ENCODE data around the gene GATB. TPM values are rescaled to one million over a fixed set of nuclear protein-coding genes. Genes with fewer than 3 reads are reported as not detected.

The GATB gene
- total and polyA plus RNA-seq, 2 experiments from 2014 or later, result 17.7 to 18.9 TPM

GRCh38 chr4:151717314-151717713 is 43.5 kb downstream of the GATB start:
- Histone ChIP-seq H3K4me1 (ENCODE audit: insufficient read depth) (no peaks in the 10 kb centered on the region), H3K9me2 (ENCODE audit: insufficient read depth) (no peaks in the 10 kb centered on the region), H3K4me2 (no peak overlapping the region), H4K20me1 (replicated peaks; ENCODE audit: insufficient read depth) (no peaks in the 10 kb centered on the region; the same call in 1 of the 2 replicates), H3K27ac (ENCODE audit: low read depth) (no peak overlapping the region), H3K4me3 (no peak overlapping the region), H2AFZ (no peak overlapping the region), H3K36me3 (ENCODE audit: insufficient read depth) (0 out of 2 replicates have a peak, but pooled peaks cover 5% of the 10 kb centered on the region), H3K79me2 (replicated peaks; ENCODE audit: insufficient read depth) (no peaks in the 10 kb centered on the region; the same call in 1 of the 2 replicates), H3K27me3 (ENCODE audit: insufficient read depth) (no peaks in the 10 kb centered on the region), H3F3A (replicated peaks; ENCODE audit: low read depth) (no peaks in the 10 kb centered on the region)
- TF ChIP-seq NANOG (IDR thresholded peaks at IDR 0.05; ENCODE audit: borderline replicate concordance), result no peak
- TF ChIP-seq REST (IDR thresholded peaks at IDR 0.05; ENCODE audit: unreplicated experiment), result no peak
- TF ChIP-seq ZNF114 (CRISPR knock-in tag; IDR thresholded peaks at IDR 0.05), result no peak
- no peak for TF ChIP-seq ZNF331 (CRISPR knock-in tag; IDR thresholded peaks at IDR 0.05; ENCODE audit: low read depth)
- ATAC-seq (no peak), DNase-seq (ENCODE audit: low spot score) (no peak)
- no peaks in the 10 kb centered on the region for H3K27me3 Mint-ChIP-seq (ENCODE audit: insufficient read depth, low read depth, poor library complexity)
- H3K9me3 Mint-ChIP-seq, result no peaks in the 10 kb centered on the region
- H3K27ac Mint-ChIP-seq, result peak overlapping the region; percentile 82
- H3K36me3 Mint-ChIP-seq (ENCODE audit: low read depth), result peaks cover 2% of the 10 kb centered on the region; the same call in 1 of the 3 replicates
- no peak overlapping the region for H3K4me3 Mint-ChIP-seq
- H3K4me1 Mint-ChIP-seq, result peaks cover 12% of the 10 kb centered on the region

- Mint-ChIP-seq H3K4me3 (no peak overlapping the region), H3K9me3 (no peaks in the 10 kb centered on the region), H3K27me3 (ENCODE audit: insufficient read depth, low read depth, poor library complexity) (no peaks in the 10 kb centered on the region), H3K27ac (no peak overlapping the region), H3K36me3 (ENCODE audit: low read depth) (peaks cover 2% of the 10 kb centered on the region; the same call in 1 of the 3 replicates), H3K4me1 (peaks cover 12% of the 10 kb centered on the region)
- Histone ChIP-seq H3K27ac (ENCODE audit: low read depth) (no peak overlapping the region), H3K79me2 (replicated peaks; ENCODE audit: insufficient read depth) (no peaks in the 10 kb centered on the region; the same call in 1 of the 2 replicates), H3K9me2 (ENCODE audit: insufficient read depth) (no peaks in the 10 kb centered on the region), H4K20me1 (replicated peaks; ENCODE audit: insufficient read depth) (no peaks in the 10 kb centered on the region), H3K36me3 (ENCODE audit: insufficient read depth) (0 out of 2 replicates have a peak, but pooled peaks cover 5% of the 10 kb centered on the region), H3K27me3 (ENCODE audit: insufficient read depth) (no peaks in the 10 kb centered on the region), H2AFZ (no peak overlapping the region), H3K4me3 (no peak overlapping the region), H3K4me2 (no peak overlapping the region), H3F3A (replicated peaks; ENCODE audit: low read depth) (no peaks in the 10 kb centered on the region), H3K4me1 (ENCODE audit: insufficient read depth) (no peaks in the 10 kb centered on the region)
- DNase-seq (ENCODE audit: low spot score) (no peak), ATAC-seq (no peak)
- TF ChIP-seq ETS1 (IDR thresholded peaks at IDR 0.05) (no peak), CREB1 (CRISPR knock-in tag; IDR thresholded peaks at IDR 0.05; ENCODE audit: low read depth) (no peak), EZH2 (IDR thresholded peaks at IDR 0.05; ENCODE audit: low read depth, unreplicated experiment) (no peak), JUNB (IDR thresholded peaks at IDR 0.05; ENCODE audit: unreplicated experiment) (no peak), ZNF114 (CRISPR knock-in tag; IDR thresholded peaks at IDR 0.05) (no peak), EZH2phosphoT487 (IDR thresholded peaks at IDR 0.05; ENCODE audit: unreplicated experiment) (no peak), CTCF (conservative IDR thresholded peaks at IDR 0.05; ENCODE audit: low read depth in 2 of 2) (no peak), REST (IDR thresholded peaks at IDR 0.05; ENCODE audit: unreplicated experiment) (no peak), STAT1 (IDR thresholded peaks at IDR 0.05; ENCODE audit: unreplicated experiment) (no peak), ZNF331 (CRISPR knock-in tag; IDR thresholded peaks at IDR 0.05; ENCODE audit: low read depth) (no peak), NANOG (IDR thresholded peaks at IDR 0.05; ENCODE audit: borderline replicate concordance) (no peak)
Measured at GRCh38 chr4:151716324-151716723, 44.5 kb downstream of the GATB start.
